Endodermal cell (in vitro differentiated cells): ENCODE data around the gene FRYL. TPM values are rescaled to one million over a fixed set of nuclear protein-coding genes. Genes with fewer than 3 reads are reported as not detected.

Experiments used
- DNase-seq: peaks from one replicate; pipeline ENCODE4 v3.0.0-alpha.2; 2017
- H3K27ac ChIP-seq: 2 replicates; pipeline ENCODE4 v1.5.1; 2013; ENCODE audit warnings: mild to moderate bottlenecking, low read depth, low read length, moderate library complexity
- H3K27me3 ChIP-seq: 2 replicates; pipeline ENCODE4 v1.6.1; 2013; ENCODE audit warnings: mild to moderate bottlenecking, low read length, moderate library complexity; ENCODE audit not compliant: insufficient read depth, control insufficient read depth, poor library complexity, severe bottlenecking
- H3K36me3 ChIP-seq: 2 replicates; pipeline ENCODE4 v1.7.0; 2013; ENCODE audit warnings: mild to moderate bottlenecking, low read length, moderate library complexity; ENCODE audit not compliant: control insufficient read depth, insufficient read depth
- H3K4me1 ChIP-seq: one replicate; pipeline ENCODE4 v1.7.0; 2013; ENCODE audit warnings: low read length; ENCODE audit not compliant: control insufficient read depth, insufficient read depth
- H3K4me3 ChIP-seq: 2 replicates; pipeline ENCODE4 v1.5.1; 2013; ENCODE audit warnings: mild to moderate bottlenecking, low read length, moderate library complexity
- H3K9ac ChIP-seq: 2 replicates; pipeline ENCODE4 v1.6.1; 2013; ENCODE audit warnings: mild to moderate bottlenecking, low read length, moderate library complexity; ENCODE audit not compliant: poor library complexity, severe bottlenecking; ENCODE audit errors: extremely low read depth
- H3K9me3 ChIP-seq: 2 replicates; pipeline ENCODE4 v1.6.1; 2013; ENCODE audit warnings: mild to moderate bottlenecking, low read length, moderate library complexity; ENCODE audit not compliant: control insufficient read depth
- H3K27ac Mint-ChIP-seq: 2 replicates; pipeline ENCODE4 v1.8.0; 2020; ENCODE audit warnings: mixed read lengths
- H3K27me3 Mint-ChIP-seq: 2 replicates; pipeline ENCODE4 v1.8.0; 2021; ENCODE audit warnings: mild to moderate bottlenecking, mixed read lengths; ENCODE audit not compliant: insufficient read depth
- H3K36me3 Mint-ChIP-seq: 2 replicates; pipeline ENCODE4 v1.8.0; 2020; ENCODE audit warnings: low read depth, mixed read lengths
- H3K4me1 Mint-ChIP-seq: 2 replicates; pipeline ENCODE4 v1.8.0; 2020; ENCODE audit warnings: mixed read lengths
- H3K4me3 Mint-ChIP-seq: 2 replicates; pipeline ENCODE4 v1.8.0; 2020; ENCODE audit warnings: mild to moderate bottlenecking, moderate library complexity, mixed read lengths
- H3K9me3 Mint-ChIP-seq: 2 replicates; pipeline ENCODE4 v1.8.0; 2020; ENCODE audit warnings: mild to moderate bottlenecking, mixed read lengths
- CTCF ChIP-seq: fragments of 200-600 bp; sonication (generic); conservative IDR thresholded peaks from 2 replicates; pipeline ENCODE4 v1.5.0; 2021; ENCODE audit warnings: antibody characterized with exemption, mild to moderate bottlenecking
- WGBS, 2 experiments: methylation state at CpG; one replicate each; pipeline versions ENCODE4 v1.1.5 to v1.1.7; 2013; ENCODE audit warnings: missing lambda C conversion rate in 2 of 2, mixed read lengths in 1 of 2; ENCODE audit not compliant: insufficient coverage in 1 of 2, insufficient read length in 1 of 2; 5-methylcytosine and 5-hydroxymethylcytosine counted together
- total RNA-seq, 2 donors: library from RNA; stranded (reverse); fragmentation: NEBNext Ultra II Directional in 1 of 2; extraction: Animal tissue kit (Norgen Biotek cat#: 25700) in 1 of 2; gene quantifications; 2 replicates in 1 of 2; 3 replicates in 1 of 2; pipeline ENCODE4 v1.2.1, GENCODE V29; 2021

The FRYL gene
- total RNA-seq, 2 donors from 2014 or later: 56.5 to 62.6 TPM

GRCh38 chr4:48710446-48711209 is 69.5 kb downstream of the FRYL start:
- Mint-ChIP-seq H3K4me1 (no peaks in the 10 kb centered on the region), H3K27ac (no peak overlapping the region), H3K27me3 (no peaks in the 10 kb centered on the region), H3K36me3 (peaks cover 51% of the 10 kb centered on the region), H3K4me3 (no peak overlapping the region), H3K9me3 (peaks cover 34% of the 10 kb centered on the region)
- 97 to 100% methylated on average over 2 to 8 of the region's 8 CpGs for WGBS, 2 experiments
- Histone ChIP-seq H3K9me3 (peaks cover 17% of the 10 kb centered on the region), H3K9ac (no peak overlapping the region), H3K27ac (no peak overlapping the region), H3K36me3 (peaks cover 23% of the 10 kb centered on the region), H3K4me3 (no peak overlapping the region), H3K27me3 (no peaks in the 10 kb centered on the region), H3K4me1 (no peaks in the 10 kb centered on the region)
- DNase-seq: no peak
- no peak for TF ChIP-seq CTCF

- H3K4me1 ChIP-seq: no peaks in the 10 kb centered on the region
- Mint-ChIP-seq H3K4me1 (no peaks in the 10 kb centered on the region), H3K27me3 (no peaks in the 10 kb centered on the region), H3K9me3 (peaks cover 33% of the 10 kb centered on the region), H3K4me3 (no peak overlapping the region), H3K27ac (no peak overlapping the region), H3K36me3 (peaks cover 51% of the 10 kb centered on the region)
- no peak overlapping the region for H3K9ac ChIP-seq
- TF ChIP-seq CTCF: no peak
- DNase-seq: no peak
- 83 to 96% methylated on average over 1 of the region's 1 CpG for WGBS, 2 experiments
- no peak overlapping the region for H3K27ac ChIP-seq
- peaks cover 23% of the 10 kb centered on the region for H3K36me3 ChIP-seq
- H3K9me3 ChIP-seq: peaks cover 17% of the 10 kb centered on the region
- H3K27me3 ChIP-seq: no peaks in the 10 kb centered on the region
- no peak overlapping the region for H3K4me3 ChIP-seq
Observed at GRCh38 chr4:48709901-48710300, 70.2 kb downstream of the FRYL start.

- no peak overlapping the region for H3K4me3 ChIP-seq
- Mint-ChIP-seq H3K9me3 (peaks cover 32% of the 10 kb centered on the region), H3K36me3 (peaks cover 51% of the 10 kb centered on the region), H3K27ac (no peak overlapping the region), H3K27me3 (no peaks in the 10 kb centered on the region), H3K4me1 (peaks cover 6% of the 10 kb centered on the region), H3K4me3 (no peak overlapping the region)
- no peak for TF ChIP-seq CTCF
- H3K36me3 ChIP-seq: peaks cover 23% of the 10 kb centered on the region
- DNase-seq: no peak
- H3K4me1 ChIP-seq: no peaks in the 10 kb centered on the region
- no peak overlapping the region for H3K9ac ChIP-seq
- H3K27me3 ChIP-seq: no peaks in the 10 kb centered on the region
- WGBS, 2 experiments: 96 to 100% methylated on average over 1 to 7 of the region's 7 CpGs
- H3K27ac ChIP-seq: no peak overlapping the region
- peaks cover 17% of the 10 kb centered on the region for H3K9me3 ChIP-seq
Observed at GRCh38 chr4:48708610-48709009, 71.5 kb downstream of the FRYL start.
